T-helper 17 cell (primary cell): ENCODE data around the gene THSD4. TPM values are rescaled to one million over a fixed set of nuclear protein-coding genes. Genes with fewer than 3 reads are reported as not detected.

Experiments
- ATAC-seq: fragments of 150-1000 bp; cut with Tn5 transposase; 2 replicates; pipeline ENCODE4 v1.10.0; 2021; ENCODE audit warnings: mild to moderate bottlenecking, moderate library complexity
- DNase-seq, 3 donors: peaks; one replicate each; pipeline versions ENCODE4 v3.0.0 to v3.0.0-alpha.2; 2020 to 2021
- H3K9me3 ChIP-seq: one replicate; pipeline ENCODE4 v1.7.0; 2013; ENCODE audit warnings: low read length, mild to moderate bottlenecking; ENCODE audit not compliant: control insufficient read depth, poor library complexity, severe bottlenecking
- H3K27ac Mint-ChIP-seq: one replicate; pipeline ENCODE4 v1.8.0; 2022; ENCODE audit warnings: mild to moderate bottlenecking, moderate library complexity, mixed read lengths
- H3K27me3 Mint-ChIP-seq: one replicate; pipeline ENCODE4 v1.8.0; 2022; ENCODE audit warnings: mixed read lengths
- H3K36me3 Mint-ChIP-seq: one replicate; pipeline ENCODE4 v1.8.0; 2022; ENCODE audit warnings: low read depth, mixed read lengths
- H3K4me1 Mint-ChIP-seq: one replicate; pipeline ENCODE4 v1.8.0; 2022; ENCODE audit warnings: mild to moderate bottlenecking, mixed read lengths
- H3K4me3 Mint-ChIP-seq: one replicate; pipeline ENCODE4 v1.8.0; 2022; ENCODE audit warnings: mild to moderate bottlenecking, moderate library complexity, mixed read lengths
- total RNA-seq, 4 donors: library from RNA in 2 of 4; stranded (reverse) in 2 of 4; gene quantifications; one replicate each; pipeline ENCODE4 v1.2.3 and lab custom pipeline; 2022 to 2026

Gene THSD4
- total RNA-seq, 2 donors from 2014 or later, result not detected

GRCh38 chr15:71701808-71702207 is 586.5 kb downstream of the THSD4 start:
- Mint-ChIP-seq H3K27ac (no peak overlapping the region), H3K27me3 (peaks cover 49% of the 10 kb centered on the region), H3K4me3 (no peak overlapping the region), H3K36me3 (peaks cover 6% of the 10 kb centered on the region), H3K4me1 (peaks cover 2% of the 10 kb centered on the region)
- no peaks in the 10 kb centered on the region for H3K9me3 ChIP-seq
- DNase-seq (no peak), ATAC-seq (no peak)

GRCh38 chr15:71702496-71702895 is 587.2 kb downstream of the THSD4 start:
- Mint-ChIP-seq H3K4me1 (peaks cover 2% of the 10 kb centered on the region), H3K4me3 (no peak overlapping the region), H3K36me3 (peaks cover 7% of the 10 kb centered on the region), H3K27me3 (peaks cover 46% of the 10 kb centered on the region), H3K27ac (no peak overlapping the region)
- ATAC-seq (no peak), DNase-seq (no peak)
- H3K9me3 ChIP-seq, result no peaks in the 10 kb centered on the region

- H3K4me1 Mint-ChIP-seq, result peaks cover 2% of the 10 kb centered on the region
- DNase-seq (no peak), ATAC-seq (no peak)
- no peak overlapping the region for H3K27ac Mint-ChIP-seq
- no peaks in the 10 kb centered on the region for H3K9me3 ChIP-seq
- peaks cover 7% of the 10 kb centered on the region for H3K36me3 Mint-ChIP-seq
- H3K27me3 Mint-ChIP-seq, result peaks cover 51% of the 10 kb centered on the region
- H3K4me3 Mint-ChIP-seq, result no peak overlapping the region
Observed at GRCh38 chr15:71705151-71705550, 589.9 kb downstream of the THSD4 start.

DNA sequence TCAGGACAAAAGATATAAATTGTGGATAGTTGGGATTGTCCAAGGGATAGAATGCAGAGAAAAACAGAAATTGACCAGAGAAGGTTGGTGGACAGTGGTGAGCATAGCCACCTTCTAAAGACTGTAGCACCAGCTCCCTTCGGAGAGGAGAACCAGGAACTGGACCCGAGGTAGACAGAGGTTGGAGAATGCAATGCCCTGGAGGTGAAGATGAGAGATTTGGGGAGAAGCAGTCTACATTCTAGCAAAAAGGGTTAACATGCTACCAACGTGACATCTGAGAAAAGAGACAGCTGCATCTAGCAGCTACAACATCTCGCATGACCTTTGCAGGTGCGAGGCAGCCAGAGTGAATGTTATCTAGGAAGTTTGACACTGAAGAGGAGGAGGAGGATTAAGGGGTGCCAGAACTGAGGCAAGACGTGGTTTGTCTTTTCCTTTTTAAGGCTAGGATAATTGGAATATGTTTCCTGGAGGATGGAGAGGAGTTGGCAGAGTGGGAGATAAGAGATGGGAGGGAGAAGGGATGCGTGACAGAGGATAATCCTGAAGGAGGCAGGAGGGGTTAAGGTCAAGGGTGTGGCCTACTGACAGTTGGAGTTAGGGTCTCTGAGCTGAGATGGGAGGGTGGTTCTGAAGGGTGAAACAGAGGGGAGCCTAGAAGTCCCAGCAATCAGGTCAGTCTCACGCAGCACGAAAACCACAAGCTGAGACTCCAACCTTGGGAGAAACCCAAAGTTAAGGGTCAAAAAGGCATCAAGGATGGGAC is 591.4 kb downstream of the THSD4 start:
- no peaks in the 10 kb centered on the region for H3K9me3 ChIP-seq
- H3K36me3 Mint-ChIP-seq, result peaks cover 7% of the 10 kb centered on the region
- peaks cover 2% of the 10 kb centered on the region for H3K4me1 Mint-ChIP-seq
- no peak overlapping the region for H3K27ac Mint-ChIP-seq
- DNase-seq, result no peak
- H3K27me3 Mint-ChIP-seq, result peaks cover 53% of the 10 kb centered on the region
- ATAC-seq, result no peak
- H3K4me3 Mint-ChIP-seq, result no peak overlapping the region

- Mint-ChIP-seq H3K4me1 (peaks cover 4% of the 10 kb centered on the region), H3K4me3 (no peak overlapping the region), H3K27ac (no peak overlapping the region), H3K27me3 (peaks cover 61% of the 10 kb centered on the region), H3K36me3 (peaks cover 9% of the 10 kb centered on the region)
- ATAC-seq (no peak), DNase-seq (no peak)
- H3K9me3 ChIP-seq, result no peaks in the 10 kb centered on the region
Observed at GRCh38 chr15:71707230-71708050, 592.2 kb downstream of the THSD4 start.

DNA sequence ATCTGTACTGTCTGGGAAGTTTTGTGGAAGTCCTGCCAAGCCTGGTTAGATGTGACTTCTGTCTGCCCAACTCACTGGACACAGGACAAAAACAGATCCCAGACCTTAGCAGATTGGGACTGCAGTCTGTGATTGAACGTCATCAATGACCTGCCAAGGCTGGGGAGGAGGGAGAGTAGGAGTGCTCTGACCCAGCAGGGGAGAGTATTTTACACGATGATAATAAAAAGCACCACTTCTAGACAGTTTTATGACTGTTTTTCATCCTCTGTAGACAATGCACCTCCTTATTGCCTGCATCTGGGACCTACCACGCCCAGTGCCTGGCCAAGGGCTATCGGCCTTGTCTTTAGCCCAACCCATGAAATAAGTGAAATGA is 592.8 kb downstream of the THSD4 start:
- H3K27me3 Mint-ChIP-seq, result peaks cover 64% of the 10 kb centered on the region
- no peak for ATAC-seq
- peaks cover 4% of the 10 kb centered on the region for H3K4me1 Mint-ChIP-seq

GRCh38 chr15:71708741-71709140 is 593.5 kb downstream of the THSD4 start:
- peaks cover 9% of the 10 kb centered on the region for H3K36me3 Mint-ChIP-seq
- DNase-seq (no peak), ATAC-seq (no peak)
- H3K27me3 Mint-ChIP-seq, result peaks cover 64% of the 10 kb centered on the region
- H3K27ac Mint-ChIP-seq, result no peak overlapping the region
- H3K9me3 ChIP-seq, result no peaks in the 10 kb centered on the region
- H3K4me3 Mint-ChIP-seq, result no peak overlapping the region
- peaks cover 4% of the 10 kb centered on the region for H3K4me1 Mint-ChIP-seq

More for the DNA sequence above, 592.8 kb downstream of the THSD4 start:
- H3K27ac Mint-ChIP-seq, result no peak overlapping the region
- DNase-seq, result no peak
- H3K9me3 ChIP-seq, result no peaks in the 10 kb centered on the region
- no peak overlapping the region for H3K4me3 Mint-ChIP-seq
- peaks cover 9% of the 10 kb centered on the region for H3K36me3 Mint-ChIP-seq

GRCh38 chr15:71709808-71710418 is 594.6 kb downstream of the THSD4 start:
- Mint-ChIP-seq H3K27ac (no peak overlapping the region), H3K4me3 (no peak overlapping the region), H3K36me3 (peaks cover 7% of the 10 kb centered on the region), H3K27me3 (peaks cover 58% of the 10 kb centered on the region), H3K4me1 (peaks cover 2% of the 10 kb centered on the region)
- H3K9me3 ChIP-seq, result no peaks in the 10 kb centered on the region
- ATAC-seq (no peak), DNase-seq (no peak)

DNA sequence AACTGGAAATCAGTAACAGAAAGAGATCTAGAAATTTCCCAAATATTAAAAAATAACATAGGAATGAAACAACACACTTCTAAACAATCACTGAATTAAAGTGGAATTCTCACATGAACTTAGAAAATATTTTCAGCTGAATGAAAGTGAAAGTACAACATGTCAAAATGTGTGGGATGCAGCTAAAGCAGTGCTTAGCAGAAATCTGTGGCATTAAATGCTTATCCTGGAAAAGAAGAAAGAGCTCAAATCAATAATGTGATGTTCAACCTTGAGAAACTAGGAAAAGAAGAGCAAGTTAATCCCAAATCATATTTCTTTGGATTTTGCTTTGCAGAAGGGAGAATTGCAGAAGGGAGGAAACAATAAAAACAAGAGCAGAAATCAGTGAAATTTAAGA is 596.9 kb downstream of the THSD4 start:
- no peak for DNase-seq
- Mint-ChIP-seq H3K27me3 (peaks cover 41% of the 10 kb centered on the region), H3K27ac (no peak overlapping the region), H3K4me1 (peaks cover 2% of the 10 kb centered on the region), H3K4me3 (no peak overlapping the region), H3K36me3 (peaks cover 2% of the 10 kb centered on the region)
- ATAC-seq, result no peak
- H3K9me3 ChIP-seq, result no peaks in the 10 kb centered on the region

- Mint-ChIP-seq H3K36me3 (peaks cover 2% of the 10 kb centered on the region), H3K27ac (no peak overlapping the region), H3K27me3 (peaks cover 42% of the 10 kb centered on the region), H3K4me3 (no peak overlapping the region), H3K4me1 (peaks cover 2% of the 10 kb centered on the region)
- DNase-seq (no peak), ATAC-seq (no peak)
- H3K9me3 ChIP-seq, result no peaks in the 10 kb centered on the region
Observed at GRCh38 chr15:71713191-71713809, 598.0 kb downstream of the THSD4 start.

- no peak for ATAC-seq
- H3K9me3 ChIP-seq, result no peaks in the 10 kb centered on the region
- no peak overlapping the region for H3K27ac Mint-ChIP-seq
- DNase-seq, result no peak
- no peak overlapping the region for H3K4me3 Mint-ChIP-seq
- H3K27me3 Mint-ChIP-seq, result peaks cover 32% of the 10 kb centered on the region
- peaks cover 2% of the 10 kb centered on the region for H3K36me3 Mint-ChIP-seq
- H3K4me1 Mint-ChIP-seq, result peaks cover 2% of the 10 kb centered on the region
Observed at GRCh38 chr15:71715914-71716313, 600.6 kb downstream of the THSD4 start.

- Mint-ChIP-seq H3K27me3 (peaks cover 26% of the 10 kb centered on the region), H3K36me3 (no peaks in the 10 kb centered on the region), H3K27ac (no peak overlapping the region), H3K4me3 (no peak overlapping the region), H3K4me1 (no peaks in the 10 kb centered on the region)
- no peaks in the 10 kb centered on the region for H3K9me3 ChIP-seq
- no peak for DNase-seq
- no peak for ATAC-seq
Observed at GRCh38 chr15:71716990-71717389, 601.7 kb downstream of the THSD4 start.
